Erythroblast (primary cell): Measurements from ENCODE around the gene CALY.

ENCODE experiments used
- GATA1 ChIP-seq: IDR thresholded peaks from 2 replicates; pipeline ENCODE4 v1.6.1; 2011; ENCODE audit warnings: low read depth, mild to moderate bottlenecking, control low read depth, low read length, moderate library complexity
- POLR2A ChIP-seq: IDR thresholded peaks from 2 replicates; pipeline ENCODE4 v1.6.1; 2011; ENCODE audit warnings: mild to moderate bottlenecking, low read length

- TF ChIP-seq POLR2A (no peak), GATA1 (no peak)
Observed at GRCh38 chr10:133285217-133285616, 51.5 kb downstream of the CALY start.
